Transverse colon (tissue), 4 donors: ENCODE results near the gene BLM.

Experiments
- POLR2A ChIP-seq: fragments of 450-650 bp; IDR thresholded peaks from one replicate; pipeline ENCODE4 v1.6.1; 2016; ENCODE audit warnings: antibody characterized with exemption, mild to moderate bottlenecking, moderate library complexity
- POLR2AphosphoS5 ChIP-seq, 3 donors: sonication (generic); formaldehyde crosslinking; IDR thresholded peaks; one replicate each; pipeline ENCODE4 v1.6.1; 2016; ENCODE audit warnings: antibody characterized with exemption in 3 of 3
- TF ChIP-seq, protein P1 (sequence below), 5 experiments: fragments of 200-600 bp in 3 of 5; fragments of 450-650 bp in 2 of 5; sonication (generic) in 3 of 5; IDR thresholded peaks; 1 replicate in 2 of 5; 2 replicates in 3 of 5; pipeline ENCODE4 v1.5.1; 2016 to 2017; ENCODE audit warnings: antibody characterized with exemption in 5 of 5, inconsistent platforms in 3 of 5, mild to moderate bottlenecking in 2 of 5, moderate library complexity in 1 of 5

DNA sequence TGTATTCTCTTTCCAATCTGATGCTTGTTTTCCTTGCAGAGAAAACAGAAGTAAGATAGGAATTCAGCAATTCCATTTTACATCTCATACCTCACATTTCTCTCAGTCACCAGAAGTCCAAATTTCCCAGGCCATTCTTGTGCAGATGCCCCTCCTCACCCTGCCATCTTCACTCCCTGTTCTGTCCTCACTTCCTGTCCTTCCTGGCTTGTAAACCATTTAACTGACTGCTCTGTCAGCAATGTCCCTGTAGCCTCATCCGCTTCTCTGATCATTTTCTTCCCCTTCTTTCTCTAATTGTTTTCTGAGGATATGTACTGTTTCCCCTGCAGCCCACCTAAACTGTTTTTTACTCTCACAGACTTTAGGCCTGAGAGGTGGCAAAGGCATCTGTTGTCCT is 40.3 kb downstream of the BLM start:
- TF ChIP-seq, protein P1, sequence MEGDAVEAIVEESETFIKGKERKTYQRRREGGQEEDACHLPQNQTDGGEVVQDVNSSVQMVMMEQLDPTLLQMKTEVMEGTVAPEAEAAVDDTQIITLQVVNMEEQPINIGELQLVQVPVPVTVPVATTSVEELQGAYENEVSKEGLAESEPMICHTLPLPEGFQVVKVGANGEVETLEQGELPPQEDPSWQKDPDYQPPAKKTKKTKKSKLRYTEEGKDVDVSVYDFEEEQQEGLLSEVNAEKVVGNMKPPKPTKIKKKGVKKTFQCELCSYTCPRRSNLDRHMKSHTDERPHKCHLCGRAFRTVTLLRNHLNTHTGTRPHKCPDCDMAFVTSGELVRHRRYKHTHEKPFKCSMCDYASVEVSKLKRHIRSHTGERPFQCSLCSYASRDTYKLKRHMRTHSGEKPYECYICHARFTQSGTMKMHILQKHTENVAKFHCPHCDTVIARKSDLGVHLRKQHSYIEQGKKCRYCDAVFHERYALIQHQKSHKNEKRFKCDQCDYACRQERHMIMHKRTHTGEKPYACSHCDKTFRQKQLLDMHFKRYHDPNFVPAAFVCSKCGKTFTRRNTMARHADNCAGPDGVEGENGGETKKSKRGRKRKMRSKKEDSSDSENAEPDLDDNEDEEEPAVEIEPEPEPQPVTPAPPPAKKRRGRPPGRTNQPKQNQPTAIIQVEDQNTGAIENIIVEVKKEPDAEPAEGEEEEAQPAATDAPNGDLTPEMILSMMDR (IDR thresholded peaks at IDR 0.05), result no peak
- no peak for TF ChIP-seq POLR2AphosphoS5 (IDR thresholded peaks at IDR 0.05)
- no peak for TF ChIP-seq POLR2A
